CD4-positive, alpha-beta T cell treated with Interleukin-4 for 4 hours (primary cell): ENCODE measurements around the gene GUCY2C.

ENCODE experiments used
- DNase-seq: peaks from one replicate; pipeline ENCODE4 v3.0.0-alpha.2; 2020

The GUCY2C gene

GRCh38 chr12:14681190-14681589, 15.2 kb downstream of the GUCY2C start:
- no peak for DNase-seq

DNA sequence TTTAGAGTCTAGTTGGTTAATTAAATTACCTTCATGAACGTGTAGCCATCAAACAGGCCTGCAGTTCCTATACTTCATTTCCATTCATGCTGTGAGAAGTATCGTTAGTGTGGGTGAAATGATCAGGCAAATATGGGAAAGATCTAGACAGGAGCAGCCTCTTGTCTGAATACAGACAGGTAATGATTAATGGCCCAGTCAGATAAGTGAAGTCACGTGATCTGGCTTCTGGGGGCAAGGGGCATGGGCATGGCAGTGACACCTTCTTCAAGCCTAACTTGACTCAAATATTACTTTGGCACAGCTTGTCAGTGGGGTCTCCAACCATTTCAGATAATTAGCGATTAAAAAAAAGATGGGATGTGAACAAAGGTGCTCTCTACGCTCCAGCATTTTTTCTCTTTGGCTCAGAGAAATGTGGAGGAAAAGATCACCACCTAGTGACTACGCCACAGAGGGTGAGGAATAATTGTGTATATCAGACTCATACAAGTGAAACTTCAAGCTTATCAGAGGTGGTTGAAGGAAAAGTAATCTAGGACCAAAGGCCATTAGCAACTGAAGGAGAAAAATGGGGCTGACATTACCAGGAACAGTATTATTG, 17.8 kb downstream of the GUCY2C start:
- no peak for DNase-seq

GRCh38 chr12:14668591-14668990, 27.8 kb downstream of the GUCY2C start:
- no peak for DNase-seq

GRCh38 chr12:14665354-14666348, 30.7 kb downstream of the GUCY2C start:
- DNase-seq: no peak

DNA sequence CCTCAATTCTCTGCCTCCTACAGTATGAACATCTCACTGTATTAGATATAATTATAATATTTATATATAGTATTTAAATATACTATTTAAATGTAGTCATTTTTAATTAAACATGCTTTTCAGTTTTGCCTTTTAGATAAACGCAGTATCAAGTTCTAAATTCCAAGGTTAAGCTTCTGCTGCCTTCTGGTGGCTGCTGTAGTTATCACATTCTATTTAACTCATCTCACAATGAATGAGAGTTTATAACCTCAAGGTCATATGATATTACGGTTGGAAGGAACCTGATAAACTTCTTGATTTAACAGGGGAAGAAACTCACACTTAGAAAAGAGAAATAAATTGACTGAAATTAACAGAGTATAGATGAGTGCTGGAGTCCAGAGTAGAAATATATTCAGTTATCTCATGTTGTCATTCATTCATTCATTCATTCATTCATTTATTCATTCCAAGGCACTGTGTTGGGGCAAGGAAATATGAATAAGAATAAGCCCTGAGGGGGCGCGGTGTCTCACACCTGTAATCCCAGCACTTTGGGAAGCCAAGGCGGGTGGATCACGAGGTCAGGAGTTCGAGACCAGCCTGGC, 31.9 kb downstream of the GUCY2C start:
- DNase-seq: peak; percentile 50

DNA sequence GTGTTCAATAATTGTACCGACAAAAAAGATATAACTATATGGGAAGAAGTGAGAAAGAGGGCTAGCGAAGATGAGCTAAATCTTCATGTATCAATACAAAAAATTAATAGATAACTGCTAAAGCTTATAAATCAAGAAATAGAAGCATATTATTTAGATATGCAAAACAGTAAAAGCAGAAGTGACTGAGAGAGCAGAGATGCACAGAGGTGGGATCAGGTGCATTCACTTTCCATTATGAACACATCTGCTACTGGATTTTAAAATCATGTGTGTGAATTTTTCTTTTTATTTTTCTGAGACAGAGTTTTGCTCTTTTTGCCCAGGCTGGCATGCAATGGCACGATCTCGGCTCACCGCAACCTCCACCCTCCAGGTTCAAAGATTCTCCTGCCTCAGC, 33.4 kb downstream of the GUCY2C start:
- DNase-seq: no peak

GRCh38 chr12:14656846-14657245, 39.6 kb downstream of the GUCY2C start:
- DNase-seq: no peak

DNA sequence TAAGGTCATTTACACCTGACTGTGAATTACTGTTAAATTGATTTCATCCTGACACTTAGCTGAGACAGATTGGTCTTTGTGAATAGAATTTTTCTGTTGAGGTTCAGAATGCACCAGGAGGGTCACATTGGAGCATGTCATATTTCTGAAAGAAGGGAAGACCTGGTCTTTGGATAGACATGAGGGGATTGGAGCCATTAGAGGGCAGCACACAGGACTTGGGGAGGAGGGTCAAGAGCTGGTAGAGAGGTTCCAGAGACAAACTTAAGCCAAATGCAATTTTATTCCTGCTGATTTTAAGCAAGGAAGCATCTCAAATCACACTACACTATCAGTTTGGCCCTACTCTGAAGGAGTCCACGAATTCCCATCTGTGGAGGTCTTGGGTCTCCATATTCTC, 41.1 kb downstream of the GUCY2C start:
- no peak for DNase-seq

GRCh38 chr12:14654842-14655241, 41.6 kb downstream of the GUCY2C start:
- no peak for DNase-seq

- no peak for DNase-seq
These were observed 42.0 kb downstream of the GUCY2C start for GRCh38 chr12:14654416-14654815.

GRCh38 chr12:14652483-14652882, 43.9 kb downstream of the GUCY2C start:
- no peak for DNase-seq

GRCh38 chr12:14651371-14651770, 45.0 kb downstream of the GUCY2C start:
- no peak for DNase-seq

DNA sequence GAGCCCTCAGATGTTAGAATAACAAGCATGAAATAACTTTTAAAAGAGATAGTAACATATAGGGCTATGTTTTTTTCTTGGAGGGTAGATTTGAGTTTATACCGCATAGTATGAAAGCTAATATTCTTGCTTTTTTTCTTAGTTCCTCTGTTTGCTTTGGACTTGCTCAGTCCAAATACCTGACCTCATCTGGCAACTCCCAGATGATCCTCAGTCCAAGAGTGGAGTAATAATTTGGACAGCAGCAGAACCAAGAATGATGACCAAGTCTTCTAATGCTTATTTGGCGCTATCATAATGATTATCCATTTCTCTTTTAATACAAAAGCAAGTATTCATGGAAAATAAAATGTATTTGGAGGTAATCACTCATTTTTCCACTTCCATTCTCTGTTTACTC, 45.6 kb downstream of the GUCY2C start:
- DNase-seq: no peak

DNA sequence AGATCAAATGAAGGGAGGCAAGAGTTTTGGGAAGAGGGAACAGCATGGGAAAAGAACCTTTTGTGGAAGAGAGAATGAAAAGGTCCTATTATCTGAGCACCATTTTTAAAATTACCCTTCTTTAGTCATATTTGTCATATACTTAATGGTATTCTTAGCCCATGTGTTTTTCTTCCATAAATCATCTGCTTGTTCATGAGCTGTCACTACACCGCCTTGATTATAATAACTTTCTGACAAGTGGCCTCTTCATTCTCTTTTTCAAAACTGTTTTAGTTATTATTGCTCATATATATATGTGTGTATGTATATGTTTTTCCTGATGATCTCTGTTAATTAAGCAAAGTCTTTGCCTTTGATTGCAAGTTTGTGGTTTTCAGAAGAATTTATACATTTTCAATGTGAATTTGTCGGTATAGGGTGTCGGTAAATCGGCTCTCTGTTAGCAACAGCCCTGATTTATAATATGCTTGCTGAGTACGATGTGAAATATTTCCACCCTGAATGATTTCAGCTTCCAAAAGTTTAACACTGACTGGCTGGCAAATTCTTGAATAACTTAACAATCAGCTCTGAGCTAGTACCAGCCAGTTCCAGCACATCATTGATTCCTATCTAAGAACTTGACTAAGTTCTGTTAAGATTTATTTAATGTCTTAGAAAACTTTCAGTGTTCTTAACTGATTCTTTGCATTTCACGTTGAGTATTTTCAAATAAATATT, 49.2 kb downstream of the GUCY2C start:
- DNase-seq: no peak

GRCh38 chr12:14643251-14643650, 53.1 kb downstream of the GUCY2C start:
- DNase-seq: peak; percentile 31

GRCh38 chr12:14638066-14638465, 58.3 kb downstream of the GUCY2C start:
- no peak for DNase-seq

GRCh38 chr12:14635776-14636175, 60.6 kb downstream of the GUCY2C start:
- DNase-seq: no peak

DNA sequence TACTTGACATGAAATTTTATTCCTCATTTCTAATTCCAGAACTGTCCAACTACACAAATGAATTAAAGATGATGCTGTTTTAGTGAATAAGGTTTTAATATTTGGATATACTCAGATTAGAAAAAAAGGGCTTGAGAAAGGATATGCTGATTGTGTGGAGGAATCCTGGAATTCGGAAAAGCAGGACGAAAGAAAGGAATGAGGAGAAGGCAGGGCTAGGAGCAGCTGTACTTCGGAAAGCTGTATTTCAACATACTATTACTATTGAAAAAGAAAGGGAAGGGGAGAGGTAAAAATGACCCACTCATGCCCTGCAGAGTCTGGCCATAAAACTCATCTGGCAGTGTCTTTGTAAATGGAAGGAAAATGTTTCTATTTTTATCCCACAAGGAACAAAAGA, 65.6 kb downstream of the GUCY2C start:
- no peak for DNase-seq

GRCh38 chr12:14629832-14630710, 66.3 kb downstream of the GUCY2C start:
- peak; percentile 64 for DNase-seq

DNA sequence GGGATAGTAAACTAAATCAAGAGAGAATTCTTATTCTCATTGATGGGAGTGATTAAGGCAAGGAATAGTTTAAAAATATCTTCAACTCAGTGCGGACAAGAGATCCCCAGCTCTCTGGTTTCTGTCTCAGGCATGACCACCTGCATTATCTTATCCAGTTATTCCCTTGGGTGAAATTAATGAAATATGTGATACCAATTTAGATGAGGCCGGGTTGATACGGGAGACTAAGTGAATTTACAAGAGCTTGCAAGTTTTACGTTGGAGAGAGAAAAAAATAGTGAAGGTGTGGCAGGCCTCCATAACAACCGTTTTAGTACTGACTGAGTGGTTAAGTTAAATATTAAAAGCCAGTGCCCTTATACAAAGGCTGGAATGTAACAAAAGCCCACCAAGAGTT, 67.6 kb downstream of the GUCY2C start:
- no peak for DNase-seq

DNA sequence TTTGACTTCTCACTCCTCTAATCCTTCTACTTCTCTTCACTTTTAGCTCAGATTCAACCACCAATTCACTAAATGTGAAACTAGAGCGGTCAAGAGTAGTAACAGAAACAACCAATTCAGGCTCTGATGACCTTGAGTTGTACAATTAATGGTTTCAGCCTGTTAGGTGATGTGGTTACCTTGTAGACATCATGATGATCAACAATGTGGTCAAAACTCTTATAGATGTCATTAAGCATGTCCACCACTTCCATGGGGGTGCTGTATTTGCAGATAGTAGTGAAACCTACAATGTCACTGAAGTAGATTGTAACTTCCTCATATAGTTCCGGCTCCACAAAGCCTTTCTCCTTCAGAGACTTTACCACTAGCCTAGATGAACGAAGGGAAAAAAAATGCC, 74.6 kb downstream of the GUCY2C start:
- DNase-seq: no peak
